ENCODE measurements around the gene DNTT. TPM values are rescaled to one million over a fixed set of nuclear protein-coding genes. Genes with fewer than 3 reads are reported as not detected.

DNTT gene
- not detected for total RNA-seq

GRCh38 chr10:96304230-96304629 lies at the start of gene DNTT:
TSS of gene DNTT (plus strand) at chr10:96304434. CDS start at chr10:96304498, 64 bp downstream.
- H3K4me3 ChIP-seq, result no peak within 1 kb of the TSS
- no peaks in the 10 kb centered on the region for H3K9me3 ChIP-seq
- H3K4me1 ChIP-seq, result peaks cover 3 to 6% (median 5%) of the 10 kb centered on the region in 4 donors
- no peak for DNase-seq (ENCODE audit: extremely low spot score)
- no peaks in the 10 kb centered on the region for H3K36me3 ChIP-seq
- 88% methylated on average over 7 of the region's 8 CpGs for WGBS
- H3K27me3 ChIP-seq, result no peaks in the 10 kb centered on the region
- intact Hi-C loops (cut with DNase I), result no loop called here
- TF ChIP-seq, protein P1, sequence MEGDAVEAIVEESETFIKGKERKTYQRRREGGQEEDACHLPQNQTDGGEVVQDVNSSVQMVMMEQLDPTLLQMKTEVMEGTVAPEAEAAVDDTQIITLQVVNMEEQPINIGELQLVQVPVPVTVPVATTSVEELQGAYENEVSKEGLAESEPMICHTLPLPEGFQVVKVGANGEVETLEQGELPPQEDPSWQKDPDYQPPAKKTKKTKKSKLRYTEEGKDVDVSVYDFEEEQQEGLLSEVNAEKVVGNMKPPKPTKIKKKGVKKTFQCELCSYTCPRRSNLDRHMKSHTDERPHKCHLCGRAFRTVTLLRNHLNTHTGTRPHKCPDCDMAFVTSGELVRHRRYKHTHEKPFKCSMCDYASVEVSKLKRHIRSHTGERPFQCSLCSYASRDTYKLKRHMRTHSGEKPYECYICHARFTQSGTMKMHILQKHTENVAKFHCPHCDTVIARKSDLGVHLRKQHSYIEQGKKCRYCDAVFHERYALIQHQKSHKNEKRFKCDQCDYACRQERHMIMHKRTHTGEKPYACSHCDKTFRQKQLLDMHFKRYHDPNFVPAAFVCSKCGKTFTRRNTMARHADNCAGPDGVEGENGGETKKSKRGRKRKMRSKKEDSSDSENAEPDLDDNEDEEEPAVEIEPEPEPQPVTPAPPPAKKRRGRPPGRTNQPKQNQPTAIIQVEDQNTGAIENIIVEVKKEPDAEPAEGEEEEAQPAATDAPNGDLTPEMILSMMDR (IDR thresholded peaks at IDR 0.05), result no peak
- TF ChIP-seq POLR2AphosphoS5 (IDR thresholded peaks at IDR 0.05) (no peak), POLR2A (IDR thresholded peaks at IDR 0.05; ENCODE audit: low read depth) (no peak), EP300 (IDR thresholded peaks at IDR 0.05) (no peak)
- no peak within 1 kb of the TSS for H3K27ac ChIP-seq (replicated peaks in 1 of 4)

DNA sequence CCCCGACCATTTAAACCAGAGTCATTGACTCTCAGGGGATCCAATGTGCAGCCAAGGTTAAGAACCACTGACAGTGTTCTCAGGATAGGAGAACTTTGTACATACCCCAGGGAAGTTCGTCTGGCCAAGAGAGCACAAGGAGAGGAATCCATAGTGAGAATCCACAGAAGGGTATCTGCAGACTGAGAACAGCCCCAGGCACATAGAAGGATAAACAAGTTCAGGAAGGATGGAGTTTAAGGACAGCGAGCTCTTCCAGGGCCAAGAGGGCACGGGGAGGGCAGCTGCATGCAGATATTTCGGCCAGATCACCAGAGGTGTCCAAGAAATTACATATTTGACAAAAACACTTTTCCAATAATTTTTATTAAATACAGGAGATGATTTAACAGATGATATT lies 49.3 kb upstream of the DNTT start:
- H3K27ac ChIP-seq (replicated peaks in 1 of 4), result no peak overlapping the region
- 79% methylated on average over 5 of the region's 5 CpGs for WGBS
- intact Hi-C loops (cut with DNase I), result no loop called here
- TF ChIP-seq EP300 (IDR thresholded peaks at IDR 0.05), result no peak
- TF ChIP-seq, protein P1 (IDR thresholded peaks at IDR 0.05), result no peak
- TF ChIP-seq POLR2A (IDR thresholded peaks at IDR 0.05; ENCODE audit: low read depth), result no peak
- TF ChIP-seq POLR2AphosphoS5 (IDR thresholded peaks at IDR 0.05), result no peak
- no peaks in the 10 kb centered on the region for H3K36me3 ChIP-seq
- no peaks in the 10 kb centered on the region for H3K9me3 ChIP-seq
- no peak for DNase-seq (ENCODE audit: extremely low spot score)
- no peak overlapping the region for H3K4me3 ChIP-seq
- peaks cover 0 to 8% (median 7%) of the 10 kb centered on the region in 4 donors for H3K4me1 ChIP-seq
- no peaks in the 10 kb centered on the region for H3K27me3 ChIP-seq

DNA sequence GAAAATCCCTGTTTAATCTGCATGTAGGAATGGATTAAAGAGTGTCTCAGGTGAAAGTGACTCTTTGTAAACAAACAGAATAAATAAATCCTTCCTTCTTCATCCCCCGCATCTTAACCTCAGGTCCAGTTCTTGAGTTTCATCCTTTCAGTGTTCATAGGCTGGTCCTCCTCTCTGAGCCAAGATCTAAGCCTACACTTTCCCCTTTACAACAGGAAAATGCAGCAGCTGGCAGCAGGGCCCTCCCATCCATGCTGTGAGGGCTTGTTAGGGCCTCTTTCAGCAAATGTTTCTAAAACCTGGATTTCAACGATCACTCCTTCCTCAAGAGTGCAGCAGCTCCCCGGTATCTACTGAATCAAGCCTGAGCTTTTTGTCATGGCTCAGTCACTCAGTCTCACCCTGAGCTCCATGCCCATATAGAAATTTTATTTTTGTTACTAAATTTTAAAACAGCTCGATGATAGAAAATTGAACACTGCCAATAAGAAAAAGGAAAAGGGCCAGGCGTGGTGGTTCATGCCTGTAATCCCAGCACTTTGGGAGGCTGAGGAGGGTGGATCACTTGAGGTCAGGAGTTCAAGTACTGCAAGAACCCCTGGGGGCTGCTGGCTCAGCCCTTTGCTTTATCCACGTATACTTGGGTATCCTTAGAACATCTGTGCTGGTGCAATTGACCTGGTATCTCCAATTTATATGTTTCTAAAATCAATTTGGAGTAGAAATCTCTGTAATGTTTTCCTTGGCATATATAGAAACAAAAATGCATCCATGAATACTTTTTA lies 48.5 kb upstream of the DNTT start:
- peaks cover 0 to 8% (median 7%) of the 10 kb centered on the region in 4 donors for H3K4me1 ChIP-seq
- intact Hi-C loops (cut with DNase I), result no loop called here
- H3K27ac ChIP-seq (replicated peaks in 1 of 4), result no peak overlapping the region
- WGBS, result 75% methylated on average over 6 of the region's 6 CpGs
- TF ChIP-seq EP300 (IDR thresholded peaks at IDR 0.05) (no peak), POLR2A (IDR thresholded peaks at IDR 0.05; ENCODE audit: low read depth) (no peak), POLR2AphosphoS5 (IDR thresholded peaks at IDR 0.05) (no peak)
- TF ChIP-seq, protein P1 (IDR thresholded peaks at IDR 0.05), result no peak
- no peak overlapping the region for H3K4me3 ChIP-seq
- H3K36me3 ChIP-seq, result no peaks in the 10 kb centered on the region
- no peak for DNase-seq (ENCODE audit: extremely low spot score)
- H3K27me3 ChIP-seq, result no peaks in the 10 kb centered on the region
- no peaks in the 10 kb centered on the region for H3K9me3 ChIP-seq

DNA sequence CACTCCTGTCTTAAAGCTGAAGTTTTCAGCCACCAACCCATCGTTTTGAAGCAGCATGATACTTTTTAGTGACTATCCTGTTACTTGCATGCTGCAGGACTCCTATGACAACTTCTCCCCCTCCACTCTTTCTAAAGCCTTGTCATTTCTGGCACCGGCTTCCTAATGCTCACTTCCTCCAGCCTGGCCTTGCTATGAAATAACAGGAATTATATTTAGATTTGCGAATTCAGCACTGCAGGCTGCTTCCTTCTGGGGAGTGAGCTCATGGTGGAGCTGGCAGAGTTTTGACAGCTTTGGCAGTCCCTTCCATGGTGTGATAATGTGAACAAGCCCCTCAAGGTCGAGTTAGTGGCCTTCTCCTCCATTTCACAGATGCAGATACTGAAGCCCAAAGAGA lies 46.3 kb upstream of the DNTT start:
- TF ChIP-seq EP300 (IDR thresholded peaks at IDR 0.05) (no peak), POLR2A (IDR thresholded peaks at IDR 0.05; ENCODE audit: low read depth) (no peak), POLR2AphosphoS5 (IDR thresholded peaks at IDR 0.05) (no peak)
- TF ChIP-seq, protein P1 (IDR thresholded peaks at IDR 0.05), result no peak
- WGBS, result 31% methylated on average over 4 of the region's 4 CpGs
- Histone ChIP-seq H3K4me3 (no peak overlapping the region), H3K27me3 (no peaks in the 10 kb centered on the region), H3K36me3 (no peaks in the 10 kb centered on the region), H3K4me1 (peaks cover 0 to 8% (median 7%) of the 10 kb centered on the region in 4 donors), H3K27ac (replicated peaks in 1 of 4) (no peak overlapping the region), H3K9me3 (no peaks in the 10 kb centered on the region)
- DNase-seq (ENCODE audit: extremely low spot score), result no peak
- intact Hi-C loops (cut with DNase I), result no loop called here

All from esophagus muscularis mucosa (tissue), 4 donors.